Stimulated activated CD8-positive, alpha-beta memory T cell treated with anti-CD3 and anti-CD28 coated beads, Interleukin-15, amount 100 ng/mL, for 1 hour (primary cell): ENCODE data around the gene ADCY1.

ENCODE experiments used
- DNase-seq: peaks from one replicate; pipeline ENCODE4 v3.0.0-alpha.2; 2020; ENCODE audit warnings: low read depth

Gene ADCY1

GRCh38 chr7:45677311-45677900 lies 103.2 kb downstream of the ADCY1 start:
- no peak for DNase-seq

GRCh38 chr7:45679516-45679915 lies 105.3 kb downstream of the ADCY1 start:
- no peak for DNase-seq

- DNase-seq, result no peak
These were observed 106.6 kb downstream of the ADCY1 start for GRCh38 chr7:45680776-45681175.

- no peak for DNase-seq
These were observed 107.6 kb downstream of the ADCY1 start for GRCh38 chr7:45681596-45682357.

- DNase-seq, result no peak
These were observed 108.2 kb downstream of the ADCY1 start for GRCh38 chr7:45682358-45682735.

- DNase-seq, result no peak
These were observed 108.8 kb downstream of the ADCY1 start for GRCh38 chr7:45682836-45683555.

GRCh38 chr7:45683556-45684148 lies 109.5 kb downstream of the ADCY1 start:
- DNase-seq, result no peak

GRCh38 chr7:45684910-45685618 lies 110.9 kb downstream of the ADCY1 start:
- no peak for DNase-seq

- no peak for DNase-seq
These were observed 111.6 kb downstream of the ADCY1 start for GRCh38 chr7:45685619-45686240.

- no peak for DNase-seq
These were observed 112.4 kb downstream of the ADCY1 start for GRCh38 chr7:45686441-45687184.

GRCh38 chr7:45687185-45687560 lies 113.0 kb downstream of the ADCY1 start:
- DNase-seq, result no peak

GRCh38 chr7:45687721-45688120 lies 113.6 kb downstream of the ADCY1 start:
- DNase-seq, result no peak

GRCh38 chr7:45688382-45688781 lies 114.2 kb downstream of the ADCY1 start:
- no peak for DNase-seq

- no peak for DNase-seq
These were observed 115.0 kb downstream of the ADCY1 start for GRCh38 chr7:45689011-45689796.

- DNase-seq, result no peak
These were observed 115.9 kb downstream of the ADCY1 start for GRCh38 chr7:45689797-45690761.

GRCh38 chr7:45690762-45691150 lies 116.6 kb downstream of the ADCY1 start:
- DNase-seq, result no peak

GRCh38 chr7:45691155-45691656 lies 117.0 kb downstream of the ADCY1 start:
- DNase-seq, result no peak

GRCh38 chr7:45692031-45692430 lies 117.9 kb downstream of the ADCY1 start:
- no peak for DNase-seq
